ENCODE measurements around the gene DENND1A. TPM values are rescaled to one million over a fixed set of nuclear protein-coding genes. Genes with fewer than 3 reads are reported as not detected.

The DENND1A gene
- polyA plus RNA-seq, 1 experiment: 16.2 TPM

- no peak overlapping the region for H3K4me3 ChIP-seq (ENCODE audit: low read depth, low read length)
- H3K9me3 ChIP-seq (ENCODE audit: control insufficient read depth, insufficient read depth, low read length): peaks cover 3% of the 10 kb centered on the region; the same call in 1 of the 2 replicates
- ChIA-PET POLR2A (interaction anchor here (0.6 kb wide), 1 partner anchor 279 kb away, joined by 4 read pairs; no protein-coding TSS in a partner anchor), CTCF (interaction anchor here (0.8 to 2.0 kb wide), 6 partner anchors 8 to 322 kb away, joined by 3 to 10 read pairs (median 4); no protein-coding TSS in a partner anchor)
- DNase-seq (ENCODE audit: low read depth, low spot score): no peak
- no peak overlapping the region for H3K27ac ChIP-seq (ENCODE audit: low read depth, low read length)
- peak; percentile 23 for TF ChIP-seq CTCF (IDR thresholded peaks at IDR 0.05; ENCODE audit: low read depth, low read length)
- H3K27me3 ChIP-seq (ENCODE audit: control insufficient read depth, insufficient read depth, low read length): no peaks in the 10 kb centered on the region
Measured at GRCh38 chr9:123724211-123724796, 205.6 kb downstream of the DENND1A start.

GRCh38 chr9:123723135-123723875 lies 206.6 kb downstream of the DENND1A start:
- no peak overlapping the region for H3K4me3 ChIP-seq (ENCODE audit: low read depth, low read length)
- H3K9me3 ChIP-seq (ENCODE audit: control insufficient read depth, insufficient read depth, low read length): peaks cover 3% of the 10 kb centered on the region; the same call in 1 of the 2 replicates
- DNase-seq (ENCODE audit: low read depth, low spot score): no peak
- ChIA-PET CTCF (interaction anchor here (2.0 kb wide), 1 partner anchor 317 kb away, joined by 10 read pairs; no protein-coding TSS in a partner anchor), POLR2A (no interaction called here)
- H3K27ac ChIP-seq (ENCODE audit: low read depth, low read length): no peak overlapping the region
- no peak for TF ChIP-seq CTCF (IDR thresholded peaks at IDR 0.05; ENCODE audit: low read depth, low read length)
- H3K27me3 ChIP-seq (ENCODE audit: control insufficient read depth, insufficient read depth, low read length): no peaks in the 10 kb centered on the region

- CTCF ChIA-PET: no interaction called here
- H3K27ac ChIP-seq (ENCODE audit: low read depth, low read length): no peak overlapping the region
- POLR2A ChIA-PET: no interaction called here
- TF ChIP-seq CTCF (IDR thresholded peaks at IDR 0.05; ENCODE audit: low read depth, low read length): no peak
- H3K27me3 ChIP-seq (ENCODE audit: control insufficient read depth, insufficient read depth, low read length): no peaks in the 10 kb centered on the region
- no peak overlapping the region for H3K4me3 ChIP-seq (ENCODE audit: low read depth, low read length)
- DNase-seq (ENCODE audit: low read depth, low spot score): no peak
- H3K9me3 ChIP-seq (ENCODE audit: control insufficient read depth, insufficient read depth, low read length): peaks cover 3% of the 10 kb centered on the region; the same call in 1 of the 2 replicates
Measured at GRCh38 chr9:123722378-123722777, 207.5 kb downstream of the DENND1A start.

- Histone ChIP-seq H3K4me3 (ENCODE audit: low read depth, low read length) (no peak overlapping the region), H3K27ac (ENCODE audit: low read depth, low read length) (no peak overlapping the region), H3K27me3 (ENCODE audit: control insufficient read depth, insufficient read depth, low read length) (no peaks in the 10 kb centered on the region), H3K9me3 (ENCODE audit: control insufficient read depth, insufficient read depth, low read length) (peaks cover 3% of the 10 kb centered on the region; the same call in 1 of the 2 replicates)
- ChIA-PET POLR2A (no interaction called here), CTCF (no interaction called here)
- no peak for TF ChIP-seq CTCF (IDR thresholded peaks at IDR 0.05; ENCODE audit: low read depth, low read length)
- DNase-seq (ENCODE audit: low read depth, low spot score): no peak
Measured at GRCh38 chr9:123718188-123718587, 211.7 kb downstream of the DENND1A start.

GRCh38 chr9:123717581-123718175 lies 212.2 kb downstream of the DENND1A start:
- Histone ChIP-seq H3K27me3 (ENCODE audit: control insufficient read depth, insufficient read depth, low read length) (no peaks in the 10 kb centered on the region), H3K27ac (ENCODE audit: low read depth, low read length) (no peak overlapping the region), H3K9me3 (ENCODE audit: control insufficient read depth, insufficient read depth, low read length) (peaks cover 3% of the 10 kb centered on the region; the same call in 1 of the 2 replicates), H3K4me3 (ENCODE audit: low read depth, low read length) (no peak overlapping the region)
- POLR2A ChIA-PET: no interaction called here
- TF ChIP-seq CTCF (IDR thresholded peaks at IDR 0.05; ENCODE audit: low read depth, low read length): no peak
- CTCF ChIA-PET: no interaction called here
- no peak for DNase-seq (ENCODE audit: low read depth, low spot score)
